ENCODE results near the gene CDH13.

CDH13 gene

GRCh38 chr16:83606486-83607030 is 979.8 kb downstream of the CDH13 start:
- H3K4me3 ChIP-seq (ENCODE audit: low read depth, low read length) = no peak overlapping the region
- no peak for TF ChIP-seq CTCF (IDR thresholded peaks at IDR 0.05; ENCODE audit: control insufficient read depth, extremely low read depth, insufficient read depth)
- DNase-seq (ENCODE audit: low read depth) = no peak

- H3K4me3 ChIP-seq (ENCODE audit: low read depth, low read length) = no peak overlapping the region
- TF ChIP-seq CTCF (IDR thresholded peaks at IDR 0.05; ENCODE audit: control insufficient read depth, extremely low read depth, insufficient read depth) = no peak
- DNase-seq (ENCODE audit: low read depth) = no peak
Observed at GRCh38 chr16:83609178-83609577, 982.4 kb downstream of the CDH13 start.

DNA sequence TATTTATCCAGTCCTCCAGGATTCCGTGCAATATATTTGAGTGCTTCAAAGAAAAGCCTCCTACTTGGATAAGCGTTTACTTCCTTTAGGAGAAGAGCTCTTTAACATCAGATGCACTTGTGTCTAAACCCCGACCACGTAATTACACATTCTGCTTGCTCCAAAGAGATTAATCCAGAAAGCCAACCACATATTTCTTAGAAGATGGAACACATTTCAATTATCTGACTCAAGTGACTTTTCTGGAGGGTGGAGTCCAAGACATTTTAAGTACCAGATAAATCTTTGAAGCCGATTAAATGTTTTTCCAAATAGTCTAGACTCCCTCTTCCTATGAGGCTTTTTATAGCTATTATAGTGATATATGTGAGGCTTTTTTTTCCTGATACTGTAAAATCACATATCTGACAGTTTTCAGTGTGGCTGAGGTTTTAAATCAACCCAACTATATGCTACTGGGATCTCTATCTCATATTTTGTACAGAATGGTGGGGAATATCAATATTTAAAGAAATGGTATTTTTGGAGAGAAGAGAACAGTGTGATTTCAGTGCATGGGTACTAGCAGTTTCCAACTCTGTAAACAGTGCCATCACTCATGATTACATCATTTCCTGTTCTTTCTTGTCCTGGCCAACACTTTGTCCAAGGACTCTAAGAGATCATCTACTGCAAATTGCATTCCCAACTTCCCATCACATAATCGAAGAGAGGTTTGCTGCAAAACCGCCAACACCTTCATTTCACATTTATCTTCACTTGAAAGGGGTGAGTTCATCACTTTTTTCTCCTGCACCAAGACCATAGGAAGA is 988.6 kb downstream of the CDH13 start:
- no peak for DNase-seq (ENCODE audit: low read depth)
- no peak overlapping the region for H3K4me3 ChIP-seq (ENCODE audit: low read depth, low read length)
- TF ChIP-seq CTCF (IDR thresholded peaks at IDR 0.05; ENCODE audit: control insufficient read depth, extremely low read depth, insufficient read depth) = no peak

- no peak for DNase-seq (ENCODE audit: low read depth)
- no peak for TF ChIP-seq CTCF (IDR thresholded peaks at IDR 0.05; ENCODE audit: control insufficient read depth, extremely low read depth, insufficient read depth)
- H3K4me3 ChIP-seq (ENCODE audit: low read depth, low read length) = no peak overlapping the region
Observed at GRCh38 chr16:83615953-83616350, 989.2 kb downstream of the CDH13 start.

- no peak for DNase-seq (ENCODE audit: low read depth)
- TF ChIP-seq CTCF (IDR thresholded peaks at IDR 0.05; ENCODE audit: control insufficient read depth, extremely low read depth, insufficient read depth) = no peak
- H3K4me3 ChIP-seq (ENCODE audit: low read depth, low read length) = no peak overlapping the region
Observed at GRCh38 chr16:83619381-83620150, 992.8 kb downstream of the CDH13 start.

- no peak for TF ChIP-seq CTCF (IDR thresholded peaks at IDR 0.05; ENCODE audit: control insufficient read depth, extremely low read depth, insufficient read depth)
- no peak for DNase-seq (ENCODE audit: low read depth)
- no peak overlapping the region for H3K4me3 ChIP-seq (ENCODE audit: low read depth, low read length)
Observed at GRCh38 chr16:83622010-83622409, 995.2 kb downstream of the CDH13 start.

Measured in LNCaP clone FGC (cell line).